HG03565 (cell line): ENCODE measurements around the gene ETV7.
"Not testable (repeated sequence)": the region's sequence is repeated elsewhere in the genome, so short reads cannot be mapped to it uniquely, and the experiment has no call there.

Experiments
- ATAC-seq: cut with Tn5 transposase; IDR thresholded peaks from one replicate; pipeline ENCODE4 v1.9.1; 2021; ENCODE audit warnings: mild to moderate bottlenecking, moderate library complexity; ENCODE audit not compliant: unreplicated experiment

The ETV7 gene

GRCh38 chr6:36387440-36388303 lies at the start of gene ETV7:
ETV7 (minus strand) TSS chr6:36387669; CDS start chr6:36387541, 128 bp downstream.
- no peak for ATAC-seq

GRCh38 chr6:36436466-36436865 lies 49.0 kb upstream of the ETV7 start:
- ATAC-seq = no peak

- no peak for ATAC-seq
These were observed 44.7 kb upstream of the ETV7 start for GRCh38 chr6:36432151-36432671.

GRCh38 chr6:36431197-36431596 lies 43.7 kb upstream of the ETV7 start:
- ATAC-seq = no peak

- no peak for ATAC-seq
These were observed 42.9 kb upstream of the ETV7 start for GRCh38 chr6:36430351-36430750.

- no peak for ATAC-seq
These were observed 41.4 kb upstream of the ETV7 start for GRCh38 chr6:36428911-36429310.

GRCh38 chr6:36426622-36427021 lies 39.2 kb upstream of the ETV7 start:
- no peak for ATAC-seq

- peak; percentile 87 for ATAC-seq
These were observed 35.8 kb upstream of the ETV7 start for GRCh38 chr6:36423101-36423824.

GRCh38 chr6:36422714-36423100 lies 35.2 kb upstream of the ETV7 start:
- no peak for ATAC-seq

- ATAC-seq = no peak
These were observed 31.8 kb upstream of the ETV7 start for GRCh38 chr6:36419310-36419709.

- ATAC-seq = no peak
These were observed 31.1 kb upstream of the ETV7 start for GRCh38 chr6:36418558-36418957.

GRCh38 chr6:36414481-36414880 lies 27.0 kb upstream of the ETV7 start:
- no peak for ATAC-seq

- no peak for ATAC-seq
These were observed 26.3 kb upstream of the ETV7 start for GRCh38 chr6:36413489-36414480.

- not testable (repeated sequence) for ATAC-seq
These were observed 22.2 kb upstream of the ETV7 start for GRCh38 chr6:36409718-36410117.

- ATAC-seq = no peak
These were observed 16.7 kb upstream of the ETV7 start for GRCh38 chr6:36404164-36404563.

GRCh38 chr6:36402481-36402880 lies 15.0 kb upstream of the ETV7 start:
- no peak for ATAC-seq

- no peak for ATAC-seq
These were observed 12.5 kb upstream of the ETV7 start for GRCh38 chr6:36399970-36400369.

GRCh38 chr6:36392621-36393020 lies 5.2 kb upstream of the ETV7 start:
- ATAC-seq = no peak

- ATAC-seq = no peak
These were observed 1.9 kb upstream of the ETV7 start for GRCh38 chr6:36389353-36389752.

- no peak for ATAC-seq
These were observed 702 bp downstream of the ETV7 start for GRCh38 chr6:36386495-36387439.
